Measurements from ENCODE around the gene BRF1. TPM values are rescaled to one million over a fixed set of nuclear protein-coding genes. Genes with fewer than 3 reads are reported as not detected.

The BRF1 gene
- total RNA-seq, 1 experiment from 2014 or later = 41.8 TPM

- H3K36me3 ChIP-seq (ENCODE audit: insufficient read depth, low read length, poor library complexity, severe bottlenecking) = no peaks in the 10 kb centered on the region
- DNase-seq (ENCODE audit: low spot score) = no peak
- H3K4me1 ChIP-seq (ENCODE audit: insufficient read depth, low read length, poor library complexity, severe bottlenecking) = no peaks in the 10 kb centered on the region
- ChIA-PET CTCF (no interaction called here), POLR2A (ENCODE audit: low non-redundant PET) (no interaction called here)
- peak overlapping the region; percentile 39 for H3K27ac ChIP-seq (ENCODE audit: low read depth, low read length, poor library complexity, severe bottlenecking)
- no peak overlapping the region for H3K4me3 ChIP-seq (ENCODE audit: low read depth, low read length, poor library complexity, severe bottlenecking)
- H3K27me3 ChIP-seq (replicated peaks; ENCODE audit: insufficient read depth, low read depth, low read length, poor library complexity) = no peaks in the 10 kb centered on the region
- peaks cover 4% of the 10 kb centered on the region for H3K9me3 ChIP-seq (ENCODE audit: low read depth, low read length, poor library complexity, severe bottlenecking)
- intact Hi-C loops (cut with micrococcal nuclease; ENCODE audit: unreplicated experiment) = no loop called here
- BruUV-seq (replicated peaks) = no TSS peak
- TF ChIP-seq CTCF (conservative IDR thresholded peaks at IDR 0.05; ENCODE audit: low read depth, low read length) (no peak), EZH2 (IDR thresholded peaks at IDR 0.05; ENCODE audit: borderline replicate concordance, low read depth, low read length, poor library complexity, severe bottlenecking) (no peak)
Observed at GRCh38 chr14:105340821-105341733, 40.3 kb upstream of the BRF1 start.

- H3K4me1 ChIP-seq (ENCODE audit: insufficient read depth, low read length, poor library complexity, severe bottlenecking) = no peaks in the 10 kb centered on the region
- no peaks in the 10 kb centered on the region for H3K9me3 ChIP-seq (ENCODE audit: low read depth, low read length, poor library complexity, severe bottlenecking)
- intact Hi-C loops (cut with micrococcal nuclease; ENCODE audit: unreplicated experiment) = no loop called here
- no TSS peak for BruUV-seq (replicated peaks)
- ChIA-PET POLR2A (ENCODE audit: low non-redundant PET) (no interaction called here), CTCF (no interaction called here)
- DNase-seq (ENCODE audit: low spot score) = no peak
- H3K27ac ChIP-seq (ENCODE audit: low read depth, low read length, poor library complexity, severe bottlenecking) = no peak overlapping the region
- H3K36me3 ChIP-seq (ENCODE audit: insufficient read depth, low read length, poor library complexity, severe bottlenecking) = no peaks in the 10 kb centered on the region
- no peak overlapping the region for H3K4me3 ChIP-seq (ENCODE audit: low read depth, low read length, poor library complexity, severe bottlenecking)
- H3K27me3 ChIP-seq (replicated peaks; ENCODE audit: insufficient read depth, low read depth, low read length, poor library complexity) = no peaks in the 10 kb centered on the region
- no peak for TF ChIP-seq EZH2 (IDR thresholded peaks at IDR 0.05; ENCODE audit: borderline replicate concordance, low read depth, low read length, poor library complexity, severe bottlenecking)
- no peak for TF ChIP-seq CTCF (conservative IDR thresholded peaks at IDR 0.05; ENCODE audit: low read depth, low read length)
Observed at GRCh38 chr14:105337966-105338741, 37.4 kb upstream of the BRF1 start.

GRCh38 chr14:105337433-105337832 lies 36.6 kb upstream of the BRF1 start:
- DNase-seq (ENCODE audit: low spot score) = no peak
- Histone ChIP-seq H3K27me3 (replicated peaks; ENCODE audit: insufficient read depth, low read depth, low read length, poor library complexity) (no peaks in the 10 kb centered on the region), H3K36me3 (ENCODE audit: insufficient read depth, low read length, poor library complexity, severe bottlenecking) (no peaks in the 10 kb centered on the region), H3K9me3 (ENCODE audit: low read depth, low read length, poor library complexity, severe bottlenecking) (no peaks in the 10 kb centered on the region), H3K4me3 (ENCODE audit: low read depth, low read length, poor library complexity, severe bottlenecking) (no peak overlapping the region), H3K27ac (ENCODE audit: low read depth, low read length, poor library complexity, severe bottlenecking) (no peak overlapping the region), H3K4me1 (ENCODE audit: insufficient read depth, low read length, poor library complexity, severe bottlenecking) (no peaks in the 10 kb centered on the region)
- no TSS peak for BruUV-seq (replicated peaks)
- POLR2A ChIA-PET (ENCODE audit: low non-redundant PET) = interaction anchor here (0.6 kb wide), 1 partner anchor 25 kb away, joined by 6 read pairs; no protein-coding TSS in a partner anchor
- CTCF ChIA-PET = no interaction called here
- TF ChIP-seq EZH2 (IDR thresholded peaks at IDR 0.05; ENCODE audit: borderline replicate concordance, low read depth, low read length, poor library complexity, severe bottlenecking) (no peak), CTCF (conservative IDR thresholded peaks at IDR 0.05; ENCODE audit: low read depth, low read length) (no peak)
- intact Hi-C loops (cut with micrococcal nuclease; ENCODE audit: unreplicated experiment) = no loop called here

Data from A673 (cell line).